GM18951 (cell line): Measurements from ENCODE around the gene COPE.
A peak's percentile ranks its signal among the peaks of the same experiment; 100 is the strongest.
"Not testable (repeated sequence)": the region's sequence is repeated elsewhere in the genome, so short reads cannot be mapped to it uniquely, and the experiment has no call there.

Experiments
- POLR2A ChIP-seq: IDR thresholded peaks from 4 replicates; pipeline ENCODE4 v1.6.1; 2011; ENCODE audit warnings: mild to moderate bottlenecking; ENCODE audit not compliant: insufficient read length, insufficient read depth; ENCODE audit errors: extremely low read depth
- in situ Hi-C: fragments of 300-500 bp; cut with MboI; formaldehyde crosslinking; loops from one replicate; pipeline ENCODE4 v1.12.0; 2022; ENCODE audit warnings: low sequenced_read_pairs, mixed read lengths, inconsistent platforms; ENCODE audit not compliant: unreplicated experiment

Gene COPE

GRCh38 chr19:18931316-18932162 lies 12.4 kb upstream of the COPE start:
- no peak for TF ChIP-seq POLR2A
- in situ Hi-C loops, result no loop called here

DNA sequence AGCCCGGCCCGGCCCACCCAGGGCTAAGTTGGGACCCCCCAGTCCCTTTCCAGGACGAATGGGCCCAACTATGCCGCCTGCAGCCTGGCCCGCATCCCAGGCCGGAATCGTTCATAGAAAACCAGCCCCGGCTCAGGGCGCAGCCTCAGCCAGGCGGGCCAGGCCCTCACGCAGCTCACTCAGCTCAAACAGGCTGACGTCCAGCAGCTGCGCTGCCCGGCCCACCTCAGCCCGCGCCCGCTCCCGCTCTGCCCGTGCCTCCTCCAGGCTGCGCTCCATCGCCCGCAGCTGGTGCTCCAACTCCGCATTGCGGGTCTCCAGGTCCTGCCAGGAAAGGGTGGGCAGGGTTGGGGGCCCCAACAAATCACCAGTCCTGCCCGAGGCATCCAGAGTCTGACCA lies 10.1 kb upstream of the COPE start:
- in situ Hi-C loops, result no loop called here

GRCh38 chr19:18928018-18928805 lies 9.0 kb upstream of the COPE start:
- in situ Hi-C loops, result no loop called here
- TF ChIP-seq POLR2A, result peak; percentile 6

More for the DNA sequence above, 10.1 kb upstream of the COPE start:
- TF ChIP-seq POLR2A, result no peak

DNA sequence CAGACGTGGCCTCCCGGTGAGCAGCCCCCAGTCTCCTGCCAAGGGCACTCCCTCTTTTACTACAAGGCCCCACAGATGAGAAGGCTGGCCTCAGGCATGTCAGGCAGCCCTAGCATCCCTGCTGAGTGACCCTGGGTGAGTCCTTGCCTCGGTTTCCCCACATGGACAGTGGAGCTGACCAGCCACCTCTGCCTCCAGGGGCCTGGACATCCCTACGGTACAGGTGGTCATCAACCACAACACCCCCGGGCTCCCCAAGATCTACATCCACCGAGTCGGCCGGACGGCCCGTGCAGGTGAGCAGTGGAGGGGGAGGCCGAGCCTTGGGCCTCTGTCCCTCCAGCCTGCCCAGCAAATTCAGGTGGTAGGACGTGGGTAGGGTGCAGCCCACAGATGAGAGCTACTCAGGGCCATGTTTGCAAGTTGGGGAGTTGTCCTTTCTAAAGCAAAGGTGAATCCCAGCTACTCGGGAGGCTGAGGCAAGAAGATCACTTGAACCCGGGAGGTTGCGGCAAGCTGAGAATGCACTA lies 5.6 kb upstream of the COPE start:
- TF ChIP-seq POLR2A, result no peak
- in situ Hi-C loops, result no loop called here

DNA sequence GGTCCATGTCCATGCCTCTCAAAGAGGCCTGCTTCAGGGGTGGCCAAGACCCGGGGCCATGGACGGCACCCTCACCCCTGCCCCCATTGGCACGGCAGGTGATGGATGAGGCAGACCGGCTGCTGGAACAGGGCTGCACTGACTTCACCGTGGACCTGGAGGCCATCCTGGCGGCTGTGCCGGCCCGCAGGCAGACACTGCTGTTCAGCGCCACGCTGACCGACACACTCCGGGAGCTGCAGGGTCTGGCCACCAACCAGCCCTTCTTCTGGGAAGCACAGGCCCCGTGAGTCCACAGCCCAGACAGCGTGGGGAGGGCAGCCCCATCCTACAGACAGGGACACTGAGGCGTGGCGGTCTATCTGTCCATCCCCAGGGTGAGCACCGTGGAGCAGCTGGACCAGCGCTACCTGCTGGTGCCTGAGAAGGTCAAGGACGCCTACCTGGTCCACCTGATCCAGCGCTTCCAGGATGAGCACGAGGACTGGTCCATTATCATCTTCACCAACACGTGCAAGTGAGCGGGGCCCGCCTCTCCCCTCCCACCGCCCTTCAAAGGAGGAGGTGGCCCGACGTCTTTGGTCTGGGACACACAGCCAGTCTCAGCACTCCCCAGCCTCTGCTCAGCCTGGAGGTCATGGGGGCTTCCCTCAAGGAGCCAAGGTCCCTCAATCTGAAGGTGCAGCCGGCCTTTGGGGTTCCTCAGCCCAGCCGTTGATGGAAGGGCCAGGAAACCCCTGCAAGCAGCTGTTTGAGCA lies 3.2 kb upstream of the COPE start:
- TF ChIP-seq POLR2A, result no peak

GRCh38 chr19:18921593-18921992 lies 2.4 kb upstream of the COPE start:
- in situ Hi-C loops, result no loop called here

More for the DNA sequence above, 3.2 kb upstream of the COPE start:
- in situ Hi-C loops, result no loop called here

GRCh38 chr19:18920400-18920799 lies 1.2 kb upstream of the COPE start:
- in situ Hi-C loops, result no loop called here

More at GRCh38 chr19:18921593-18921992, 2.4 kb upstream of the COPE start:
- TF ChIP-seq POLR2A, result no peak

DNA sequence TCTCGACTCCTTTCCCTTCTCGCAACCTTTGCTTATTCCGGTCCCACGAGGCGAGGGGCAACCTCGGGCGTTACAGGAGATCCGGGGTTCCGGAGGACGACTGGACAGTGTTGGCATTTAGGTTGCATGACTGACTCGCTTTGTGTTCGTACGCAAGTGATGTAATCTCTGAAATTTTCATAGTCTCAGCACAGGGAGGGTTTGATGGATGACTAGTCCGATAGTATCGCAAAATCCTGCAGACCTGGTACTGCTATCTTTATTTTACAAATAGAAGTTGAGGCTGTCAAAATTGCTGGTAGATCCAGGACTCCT lies 670 bp upstream of the COPE start:
- in situ Hi-C loops, result no loop called here
- TF ChIP-seq POLR2A, result no peak

More at GRCh38 chr19:18920400-18920799, 1.2 kb upstream of the COPE start:
- no peak for TF ChIP-seq POLR2A

GRCh38 chr19:18917593-18917992 lies 1.6 kb downstream of the COPE start:
- in situ Hi-C loops, result not testable (repeated sequence)

- in situ Hi-C loops, result no loop called here
Measured at GRCh38 chr19:18915639-18916038, 3.5 kb downstream of the COPE start.

GRCh38 chr19:18913466-18913865 lies 5.7 kb downstream of the COPE start:
- TF ChIP-seq POLR2A, result no peak
- in situ Hi-C loops, result no loop called here

More at GRCh38 chr19:18915639-18916038, 3.5 kb downstream of the COPE start:
- no peak for TF ChIP-seq POLR2A

DNA sequence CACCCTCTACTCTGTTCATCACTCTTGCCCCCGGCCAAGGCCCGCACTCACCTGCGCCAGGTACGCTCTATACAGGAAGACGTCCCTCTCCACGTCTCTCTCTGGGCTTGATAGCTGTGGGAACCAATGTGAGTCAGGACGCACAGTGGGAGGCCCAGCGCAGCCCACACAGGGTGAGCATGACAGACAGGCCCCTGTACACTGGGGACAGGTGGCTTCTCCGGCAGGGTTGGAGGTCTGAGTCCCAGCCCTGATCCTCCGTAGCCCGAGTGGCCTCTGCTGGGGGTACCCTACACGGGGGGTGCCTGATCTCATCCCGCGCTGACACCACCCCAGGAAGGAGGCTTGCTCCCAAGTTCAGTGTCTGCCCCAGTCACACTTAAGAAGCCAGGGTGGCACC lies 6.3 kb downstream of the COPE start:
- in situ Hi-C loops, result no loop called here
- TF ChIP-seq POLR2A, result no peak
